Mammary epithelial cell (primary cell): Measurements from ENCODE around the gene IQCE.

ENCODE experiments used
- EZH2 ChIP-seq: IDR thresholded peaks from 2 replicates; pipeline ENCODE4 v1.6.1; 2012; ENCODE audit warnings: low read length, inconsistent platforms, borderline replicate concordance
- TF ChIP-seq, protein P1 (sequence below), 2 donors: IDR thresholded peaks in 1 of 2; conservative IDR thresholded peaks in 1 of 2; 2 replicates each; pipeline ENCODE4 v1.5.1; 2011 to 2012; ENCODE audit warnings: inconsistent platforms in 2 of 2, low read length in 2 of 2, mild to moderate bottlenecking in 2 of 2, control low read depth in 1 of 2, low read depth in 1 of 2; ENCODE audit not compliant: insufficient read depth in 1 of 2; ENCODE audit errors: extremely low read depth in 1 of 2

DNA sequence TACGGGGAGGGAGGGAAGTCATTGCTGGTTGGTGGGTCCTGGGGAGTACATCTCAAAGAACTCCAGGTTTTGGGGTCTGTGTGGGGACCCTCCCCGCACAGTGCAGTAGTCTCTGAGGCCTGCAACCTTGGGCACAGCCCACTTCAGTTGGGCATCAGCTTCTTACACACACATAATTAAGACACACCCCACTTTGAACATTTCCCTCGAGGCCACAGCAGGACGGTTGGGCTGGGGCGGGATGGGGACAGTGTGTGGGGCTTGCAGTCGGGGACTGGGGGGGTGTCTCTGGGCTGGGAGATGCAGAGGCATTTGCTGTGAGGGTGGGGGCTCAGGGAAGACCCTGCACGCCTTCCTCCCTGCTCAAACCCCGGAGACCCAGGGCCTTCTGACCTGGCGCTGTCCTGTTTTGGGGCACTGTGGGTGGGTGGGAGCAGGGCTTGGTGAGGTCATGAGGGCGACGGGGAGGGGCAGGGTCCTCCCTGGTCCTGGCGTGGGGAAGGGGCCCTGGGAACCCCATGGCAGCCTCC lies 38.0 kb upstream of the IQCE start:
- TF ChIP-seq, protein P1, sequence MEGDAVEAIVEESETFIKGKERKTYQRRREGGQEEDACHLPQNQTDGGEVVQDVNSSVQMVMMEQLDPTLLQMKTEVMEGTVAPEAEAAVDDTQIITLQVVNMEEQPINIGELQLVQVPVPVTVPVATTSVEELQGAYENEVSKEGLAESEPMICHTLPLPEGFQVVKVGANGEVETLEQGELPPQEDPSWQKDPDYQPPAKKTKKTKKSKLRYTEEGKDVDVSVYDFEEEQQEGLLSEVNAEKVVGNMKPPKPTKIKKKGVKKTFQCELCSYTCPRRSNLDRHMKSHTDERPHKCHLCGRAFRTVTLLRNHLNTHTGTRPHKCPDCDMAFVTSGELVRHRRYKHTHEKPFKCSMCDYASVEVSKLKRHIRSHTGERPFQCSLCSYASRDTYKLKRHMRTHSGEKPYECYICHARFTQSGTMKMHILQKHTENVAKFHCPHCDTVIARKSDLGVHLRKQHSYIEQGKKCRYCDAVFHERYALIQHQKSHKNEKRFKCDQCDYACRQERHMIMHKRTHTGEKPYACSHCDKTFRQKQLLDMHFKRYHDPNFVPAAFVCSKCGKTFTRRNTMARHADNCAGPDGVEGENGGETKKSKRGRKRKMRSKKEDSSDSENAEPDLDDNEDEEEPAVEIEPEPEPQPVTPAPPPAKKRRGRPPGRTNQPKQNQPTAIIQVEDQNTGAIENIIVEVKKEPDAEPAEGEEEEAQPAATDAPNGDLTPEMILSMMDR (conservative IDR thresholded peaks at IDR 0.05 in 1 of 2, IDR thresholded peaks at IDR 0.05 in 1 of 2; ENCODE audit: extremely low read depth in 1 of 2, insufficient read depth in 1 of 2, low read depth in 1 of 2, low read length in 2 of 2): no peak
- no peak for TF ChIP-seq EZH2
